ENCODE results near the gene NRG3. TPM values are rescaled to one million over a fixed set of nuclear protein-coding genes. Genes with fewer than 3 reads are reported as not detected.

NRG3 gene
- total RNA-seq, 1 donor from 2014 or later: 2.3 TPM

DNA sequence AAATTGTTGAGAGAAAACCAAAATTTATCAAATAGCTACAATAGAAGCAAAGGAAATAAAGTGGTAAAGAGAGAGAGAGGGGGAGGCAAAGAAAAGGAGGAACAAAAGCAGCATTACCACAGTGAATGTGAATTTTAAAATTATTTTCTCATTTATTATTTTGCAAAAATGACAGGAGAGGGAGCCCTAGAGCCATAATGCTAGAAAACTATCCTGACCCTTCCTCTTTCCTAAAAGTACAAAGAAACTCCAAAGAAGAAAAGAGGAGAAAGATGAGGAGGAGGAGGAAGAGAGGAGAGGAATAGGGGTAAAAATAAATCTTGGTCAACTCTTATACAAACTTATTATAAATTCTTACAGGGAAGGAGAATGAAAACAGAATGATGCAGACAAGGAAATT is 921.5 kb downstream of the NRG3 start:
- TF ChIP-seq, protein P1, sequence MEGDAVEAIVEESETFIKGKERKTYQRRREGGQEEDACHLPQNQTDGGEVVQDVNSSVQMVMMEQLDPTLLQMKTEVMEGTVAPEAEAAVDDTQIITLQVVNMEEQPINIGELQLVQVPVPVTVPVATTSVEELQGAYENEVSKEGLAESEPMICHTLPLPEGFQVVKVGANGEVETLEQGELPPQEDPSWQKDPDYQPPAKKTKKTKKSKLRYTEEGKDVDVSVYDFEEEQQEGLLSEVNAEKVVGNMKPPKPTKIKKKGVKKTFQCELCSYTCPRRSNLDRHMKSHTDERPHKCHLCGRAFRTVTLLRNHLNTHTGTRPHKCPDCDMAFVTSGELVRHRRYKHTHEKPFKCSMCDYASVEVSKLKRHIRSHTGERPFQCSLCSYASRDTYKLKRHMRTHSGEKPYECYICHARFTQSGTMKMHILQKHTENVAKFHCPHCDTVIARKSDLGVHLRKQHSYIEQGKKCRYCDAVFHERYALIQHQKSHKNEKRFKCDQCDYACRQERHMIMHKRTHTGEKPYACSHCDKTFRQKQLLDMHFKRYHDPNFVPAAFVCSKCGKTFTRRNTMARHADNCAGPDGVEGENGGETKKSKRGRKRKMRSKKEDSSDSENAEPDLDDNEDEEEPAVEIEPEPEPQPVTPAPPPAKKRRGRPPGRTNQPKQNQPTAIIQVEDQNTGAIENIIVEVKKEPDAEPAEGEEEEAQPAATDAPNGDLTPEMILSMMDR (IDR thresholded peaks at IDR 0.05): peak; percentile 33
- Histone ChIP-seq H3K4me3 (no peak overlapping the region), H3K36me3 (no peaks in the 10 kb centered on the region), H3K9me3 (no peaks in the 10 kb centered on the region), H3K4me1 (no peaks in the 10 kb centered on the region), H3K27ac (no peak overlapping the region), H3K27me3 (no peaks in the 10 kb centered on the region)
- ATAC-seq (no peak), DNase-seq (no peak)
- intact Hi-C loops (cut with DNase I): no loop called here

GRCh38 chr10:82801289-82801688 is 926.3 kb downstream of the NRG3 start:
- no peak overlapping the region for H3K4me3 ChIP-seq
- DNase-seq (no peak), ATAC-seq (no peak)
- no peaks in the 10 kb centered on the region for H3K27me3 ChIP-seq
- no peak overlapping the region for H3K27ac ChIP-seq
- no peaks in the 10 kb centered on the region for H3K4me1 ChIP-seq
- TF ChIP-seq, protein P1 (IDR thresholded peaks at IDR 0.05): no peak
- no peaks in the 10 kb centered on the region for H3K9me3 ChIP-seq
- H3K36me3 ChIP-seq: no peaks in the 10 kb centered on the region
- intact Hi-C loops (cut with DNase I): no loop called here

GRCh38 chr10:82811621-82812020 is 936.6 kb downstream of the NRG3 start:
- no peaks in the 10 kb centered on the region for H3K9me3 ChIP-seq
- no peak overlapping the region for H3K4me3 ChIP-seq
- TF ChIP-seq, protein P1 (IDR thresholded peaks at IDR 0.05): peak; percentile 46
- intact Hi-C loops (cut with DNase I): no loop called here
- ATAC-seq: peak; percentile 72
- H3K27me3 ChIP-seq: no peaks in the 10 kb centered on the region
- H3K4me1 ChIP-seq: no peaks in the 10 kb centered on the region
- no peaks in the 10 kb centered on the region for H3K36me3 ChIP-seq
- H3K27ac ChIP-seq: no peak overlapping the region
- no peak for DNase-seq

GRCh38 chr10:82813856-82814255 is 938.9 kb downstream of the NRG3 start:
- Histone ChIP-seq H3K27me3 (no peaks in the 10 kb centered on the region), H3K4me1 (no peaks in the 10 kb centered on the region), H3K9me3 (no peaks in the 10 kb centered on the region), H3K4me3 (no peak overlapping the region), H3K27ac (no peak overlapping the region), H3K36me3 (no peaks in the 10 kb centered on the region)
- TF ChIP-seq, protein P1 (IDR thresholded peaks at IDR 0.05): no peak
- intact Hi-C loops (cut with DNase I): no loop called here
- ATAC-seq (no peak), DNase-seq (no peak)

- TF ChIP-seq, protein P1 (IDR thresholded peaks at IDR 0.05): no peak
- intact Hi-C loops (cut with DNase I): no loop called here
- no peak for ATAC-seq
Measured at GRCh38 chr10:82814635-82815034, 939.6 kb downstream of the NRG3 start.

GRCh38 chr10:82815680-82816079 is 940.7 kb downstream of the NRG3 start:
- TF ChIP-seq, protein P1 (IDR thresholded peaks at IDR 0.05): no peak
- no peaks in the 10 kb centered on the region for H3K4me1 ChIP-seq
- intact Hi-C loops (cut with DNase I): no loop called here
- H3K9me3 ChIP-seq: no peaks in the 10 kb centered on the region
- no peak for DNase-seq
- peak; percentile 33 for ATAC-seq
- no peaks in the 10 kb centered on the region for H3K36me3 ChIP-seq
- no peaks in the 10 kb centered on the region for H3K27me3 ChIP-seq
- H3K4me3 ChIP-seq: no peak overlapping the region
- H3K27ac ChIP-seq: no peak overlapping the region

More at GRCh38 chr10:82814635-82815034, 939.6 kb downstream of the NRG3 start:
- Histone ChIP-seq H3K27ac (no peak overlapping the region), H3K27me3 (no peaks in the 10 kb centered on the region), H3K9me3 (no peaks in the 10 kb centered on the region), H3K4me3 (no peak overlapping the region), H3K4me1 (no peaks in the 10 kb centered on the region), H3K36me3 (no peaks in the 10 kb centered on the region)
- no peak for DNase-seq

Measured in upper lobe of right lung (tissue), 1 donor.